Retinal pigment epithelial cell (primary cell): ENCODE measurements around the gene PSD2.

Experiments
- DNase-seq: peaks from one replicate; pipeline ENCODE4 v3.0.0-alpha.2; 2010; ENCODE audit warnings: low read depth
- H3K4me3 ChIP-seq: 2 replicates; pipeline ENCODE4 v1.5.1; 2011; ENCODE audit warnings: mild to moderate bottlenecking, low read length, control low read depth, moderate library complexity
- TF ChIP-seq, protein P1 (sequence below): conservative IDR thresholded peaks from 2 replicates; pipeline ENCODE4 v1.5.1; 2011; ENCODE audit warnings: low read depth, low read length, control low read depth, inconsistent platforms

The PSD2 gene

DNA sequence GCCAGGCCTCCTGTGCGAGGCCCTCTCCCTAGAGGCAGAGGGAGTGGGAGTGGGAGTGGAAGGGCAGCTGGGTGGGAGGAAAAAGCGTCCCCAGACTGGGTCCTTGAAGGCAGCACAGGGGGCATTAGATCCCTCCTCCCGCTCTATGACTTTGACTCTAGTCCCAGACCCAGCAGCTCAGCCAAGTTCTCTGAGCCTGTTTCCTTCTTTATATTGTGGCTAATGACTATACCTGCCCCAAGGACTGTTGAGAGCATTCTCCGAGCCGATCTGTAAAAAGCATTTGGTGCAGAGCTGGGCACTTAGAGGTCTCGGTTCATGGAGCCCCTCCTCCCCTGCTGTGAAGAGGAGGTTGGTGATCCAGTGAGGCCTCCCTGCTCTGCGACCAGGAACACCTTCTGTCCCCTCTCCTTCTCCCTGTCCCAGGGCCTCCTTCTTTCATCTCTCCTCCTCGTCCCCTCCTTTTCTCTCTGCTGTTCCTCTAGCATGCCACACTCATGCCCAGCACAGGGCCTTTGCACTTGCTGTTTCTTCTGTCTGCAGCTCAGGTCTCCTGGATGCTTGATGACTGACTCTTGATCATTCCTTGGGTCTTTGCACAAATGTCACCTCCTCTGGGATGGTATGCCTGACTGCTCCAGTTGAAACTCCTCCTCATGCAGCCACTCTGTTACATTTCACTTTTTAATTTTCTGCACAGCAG, 23.4 kb upstream of the PSD2 start:
- DNase-seq = no peak
- H3K4me3 ChIP-seq = no peak overlapping the region
- TF ChIP-seq, protein P1, sequence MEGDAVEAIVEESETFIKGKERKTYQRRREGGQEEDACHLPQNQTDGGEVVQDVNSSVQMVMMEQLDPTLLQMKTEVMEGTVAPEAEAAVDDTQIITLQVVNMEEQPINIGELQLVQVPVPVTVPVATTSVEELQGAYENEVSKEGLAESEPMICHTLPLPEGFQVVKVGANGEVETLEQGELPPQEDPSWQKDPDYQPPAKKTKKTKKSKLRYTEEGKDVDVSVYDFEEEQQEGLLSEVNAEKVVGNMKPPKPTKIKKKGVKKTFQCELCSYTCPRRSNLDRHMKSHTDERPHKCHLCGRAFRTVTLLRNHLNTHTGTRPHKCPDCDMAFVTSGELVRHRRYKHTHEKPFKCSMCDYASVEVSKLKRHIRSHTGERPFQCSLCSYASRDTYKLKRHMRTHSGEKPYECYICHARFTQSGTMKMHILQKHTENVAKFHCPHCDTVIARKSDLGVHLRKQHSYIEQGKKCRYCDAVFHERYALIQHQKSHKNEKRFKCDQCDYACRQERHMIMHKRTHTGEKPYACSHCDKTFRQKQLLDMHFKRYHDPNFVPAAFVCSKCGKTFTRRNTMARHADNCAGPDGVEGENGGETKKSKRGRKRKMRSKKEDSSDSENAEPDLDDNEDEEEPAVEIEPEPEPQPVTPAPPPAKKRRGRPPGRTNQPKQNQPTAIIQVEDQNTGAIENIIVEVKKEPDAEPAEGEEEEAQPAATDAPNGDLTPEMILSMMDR = no peak

DNA sequence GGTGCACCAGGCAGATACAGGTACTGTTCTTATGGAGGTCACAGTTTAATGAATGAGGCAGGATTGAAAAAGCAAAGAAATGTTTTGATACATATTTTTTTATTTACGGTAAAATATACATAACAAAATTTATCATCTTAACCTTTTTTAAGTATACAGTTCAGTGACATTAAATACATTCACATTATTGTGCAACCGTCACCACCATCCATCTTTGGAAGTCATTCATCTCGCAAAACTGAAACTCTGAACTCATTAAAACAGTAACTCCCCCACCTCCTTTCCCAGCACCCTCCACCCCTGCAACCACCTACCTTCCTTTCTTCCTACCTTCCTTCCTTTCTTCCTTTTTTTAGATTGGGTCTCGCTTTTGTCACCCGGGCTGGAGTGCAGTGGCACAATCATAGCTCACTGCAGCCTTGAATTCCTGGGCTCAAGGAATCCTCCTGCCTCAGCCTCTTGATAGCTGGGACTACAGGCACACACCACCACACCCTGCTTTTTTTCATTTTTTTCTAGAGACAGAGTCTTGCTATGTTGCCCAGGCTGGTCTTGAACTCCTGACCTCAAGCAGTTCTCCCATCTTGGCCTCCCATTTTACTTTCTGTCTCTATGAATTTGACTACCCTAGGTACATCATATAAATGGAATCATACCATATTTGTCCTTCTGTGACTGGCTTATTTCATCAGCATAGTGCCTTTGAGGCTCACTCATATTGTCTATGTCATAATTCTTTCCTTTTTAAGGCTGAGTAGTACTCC, 22.5 kb upstream of the PSD2 start:
- TF ChIP-seq, protein P1 = no peak
- DNase-seq = no peak
- no peak overlapping the region for H3K4me3 ChIP-seq

DNA sequence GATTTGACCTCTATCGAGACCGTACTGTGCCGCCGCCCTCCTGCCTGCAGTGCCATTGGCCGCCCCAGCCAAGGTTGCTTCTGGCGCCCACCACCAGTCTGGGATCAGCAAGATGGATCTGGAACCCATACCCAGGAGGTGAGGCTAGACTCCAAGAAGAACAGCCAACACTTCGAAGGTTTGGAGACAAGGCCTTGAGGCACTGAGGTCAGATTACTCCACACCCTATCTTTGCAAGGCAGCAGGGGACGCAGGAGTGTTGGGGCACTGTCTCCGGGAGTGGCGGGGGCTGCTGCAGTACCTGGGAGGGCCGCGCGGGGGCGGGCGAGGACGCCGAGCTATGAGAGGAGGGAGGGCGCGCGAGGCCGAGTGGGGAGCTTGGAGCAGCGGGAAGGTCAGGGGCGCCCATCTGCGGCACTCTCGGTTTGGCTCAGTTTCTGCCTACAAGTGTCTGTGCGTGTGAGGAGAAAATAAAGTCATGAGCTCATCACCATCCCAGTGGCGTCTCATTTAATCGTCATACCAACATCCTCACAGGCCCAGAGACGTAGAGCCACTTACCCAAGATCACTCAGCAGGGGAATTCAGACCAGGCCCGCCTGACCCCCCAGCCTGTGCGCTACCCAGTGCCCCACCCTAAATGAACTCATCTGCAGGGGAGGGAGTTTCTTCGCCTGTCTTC, 20.5 kb upstream of the PSD2 start:
- DNase-seq = no peak
- TF ChIP-seq, protein P1 = peak; percentile 88
- no peak overlapping the region for H3K4me3 ChIP-seq

DNA sequence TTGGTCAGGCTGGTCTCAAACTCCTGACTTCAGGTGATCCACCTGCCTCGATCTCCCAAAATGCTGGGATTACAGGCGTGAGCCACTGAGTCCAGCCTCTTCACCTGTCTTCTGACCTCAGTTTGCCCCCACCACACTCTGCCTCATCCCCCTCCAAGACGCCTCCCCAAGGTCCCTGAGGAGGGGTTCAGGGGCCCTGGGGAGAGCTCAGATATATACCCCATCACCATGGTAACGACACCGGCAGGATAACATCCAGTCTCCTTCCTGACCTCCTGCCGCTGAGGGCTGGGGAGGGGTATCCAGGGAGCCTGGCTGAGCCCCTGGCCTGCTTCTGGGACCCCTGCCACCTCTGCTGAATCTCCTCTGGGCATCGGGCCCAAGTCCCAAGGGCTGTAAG, 19.7 kb upstream of the PSD2 start:
- TF ChIP-seq, protein P1 = no peak
- DNase-seq = no peak
- H3K4me3 ChIP-seq = no peak overlapping the region

DNA sequence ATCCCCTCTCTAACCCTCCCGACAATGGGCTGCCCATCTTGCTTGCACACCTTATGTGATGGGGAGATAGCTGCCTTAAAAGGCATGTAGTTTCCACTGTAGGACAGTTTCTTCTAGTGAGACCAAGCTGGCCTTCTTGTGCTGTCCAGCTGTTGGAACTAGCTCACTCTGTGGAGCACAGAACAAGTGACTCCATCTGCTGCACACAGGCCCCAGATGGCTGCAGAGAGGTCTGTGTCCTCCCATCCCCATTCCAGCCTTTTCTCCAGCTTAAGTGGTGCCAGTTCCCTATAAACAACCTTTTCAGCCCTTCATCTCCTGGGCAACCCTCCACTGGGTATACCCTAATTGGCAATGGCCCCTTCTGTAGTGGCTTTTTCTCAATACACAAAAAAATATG, 18.7 kb upstream of the PSD2 start:
- TF ChIP-seq, protein P1 = no peak
- H3K4me3 ChIP-seq = no peak overlapping the region
- DNase-seq = no peak

DNA sequence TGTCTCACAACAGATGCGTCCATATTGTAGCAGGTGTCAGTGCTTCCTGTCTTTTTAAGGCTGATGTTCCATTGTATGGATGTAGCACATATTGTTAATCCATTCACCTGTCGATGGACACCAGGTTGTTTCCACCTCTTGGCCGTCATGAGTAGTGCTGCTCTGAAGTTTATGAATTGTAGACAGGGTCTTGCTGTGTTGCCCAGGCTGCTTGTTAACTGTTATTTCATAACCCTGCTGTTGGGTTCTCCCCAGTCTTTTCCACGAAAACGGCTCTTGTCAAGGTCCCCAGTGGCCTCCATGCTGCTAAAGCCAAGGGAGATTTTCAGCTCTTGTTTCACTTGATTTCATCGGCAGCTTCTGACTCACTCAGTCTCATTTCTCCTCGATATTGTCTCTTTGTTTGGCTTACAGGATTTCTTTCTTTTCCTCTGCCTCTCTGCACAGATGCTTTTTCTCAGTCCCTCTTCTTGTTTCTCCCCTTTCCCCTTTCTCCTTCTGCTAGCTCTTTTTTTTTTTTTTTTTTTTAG, 12.1 kb upstream of the PSD2 start:
- TF ChIP-seq, protein P1 = no peak
- no peak for DNase-seq
- H3K4me3 ChIP-seq = no peak overlapping the region
